IMR-90 (cell line): ENCODE measurements around the gene SPHK2. TPM values are rescaled to one million over a fixed set of nuclear protein-coding genes. Genes with fewer than 3 reads are reported as not detected.

Experiments used
- ATAC-seq: fragments of 200-7000 bp; cut with Tn5 transposase; 2 replicates; pipeline ENCODE4 v1.9.1; 2020; ENCODE audit warnings: low read depth, mild to moderate bottlenecking, moderate library complexity
- BruUV-seq: library from RNA; stranded (reverse); fragments of 400-500 nt; replicated peaks from 2 replicates; lab custom pipeline; 2021; lab: Mats Ljungman, UMichigan
- CTCF ChIA-PET: fragments of 300-600 bp; formaldehyde crosslinking; extraction: SDS; loops from one replicate; lab custom pipeline; 2021; ENCODE audit warnings: antibody characterized with exemption; lab: Yijun Ruan, JAX
- POLR2A ChIA-PET: fragments of 300-600 bp; sonication (Branson Sonifier 250); formaldehyde crosslinking; loops from one replicate; lab custom pipeline; 2022; ENCODE audit warnings: antibody characterized with exemption; ENCODE audit not compliant: unreplicated experiment; lab: Charles Lee
- DNase-seq: peaks from one replicate; pipeline ENCODE4 v3.0.0; 2013
- H2AFZ ChIP-seq: replicated peaks from 2 replicates; pipeline ENCODE3; 2013; ENCODE audit warnings: low read length, mild to moderate bottlenecking; ENCODE audit not compliant: poor library complexity
- H2AK5ac ChIP-seq: 2 replicates; pipeline ENCODE4 v1.6.1; 2013; ENCODE audit warnings: low read depth, low read length, inconsistent platforms
- H2AK9ac ChIP-seq: replicated peaks from 2 replicates; pipeline ENCODE3; 2013; ENCODE audit warnings: mild to moderate bottlenecking, low read depth, low read length, moderate library complexity; ENCODE audit not compliant: poor library complexity
- H2BK120ac ChIP-seq: 2 replicates; pipeline ENCODE4 v1.6.1; 2013; ENCODE audit warnings: low read depth, low read length, inconsistent platforms
- H2BK15ac ChIP-seq: 3 replicates; pipeline ENCODE4 v1.6.1; 2013; ENCODE audit warnings: low read depth, low read length, inconsistent platforms
- H2BK20ac ChIP-seq: 2 replicates; pipeline ENCODE4 v1.6.1; 2013; ENCODE audit warnings: low read depth, mild to moderate bottlenecking, inconsistent platforms, low read length, moderate library complexity
- H2BK5ac ChIP-seq: 2 replicates; pipeline ENCODE4 v1.6.1; 2013; ENCODE audit warnings: mild to moderate bottlenecking, low read depth, low read length, inconsistent platforms; ENCODE audit not compliant: poor library complexity, severe bottlenecking
- H3K14ac ChIP-seq: replicated peaks from 2 replicates; pipeline ENCODE4 v1.6.1; 2013; ENCODE audit warnings: low read depth, low read length, inconsistent platforms
- H3K18ac ChIP-seq: 2 replicates; pipeline ENCODE4 v1.6.1; 2013; ENCODE audit warnings: low read depth, low read length, control low read depth
- H3K23ac ChIP-seq: 2 replicates; pipeline ENCODE4 v1.6.1; 2013; ENCODE audit warnings: low read depth, low read length, inconsistent platforms
- H3K27ac ChIP-seq: 2 replicates; pipeline ENCODE4 v1.5.1; 2013; ENCODE audit warnings: mild to moderate bottlenecking, control low read depth, low read length; ENCODE audit not compliant: insufficient read depth
- H3K27me3 ChIP-seq: 2 replicates; pipeline ENCODE4 v1.6.1; 2013; ENCODE audit warnings: low read length; ENCODE audit not compliant: control insufficient read depth, insufficient read depth
- H3K36me3 ChIP-seq: 2 replicates; pipeline ENCODE4 v1.6.1; 2013; ENCODE audit warnings: low read length, mixed read lengths; ENCODE audit not compliant: control insufficient read depth, insufficient read depth
- H3K4ac ChIP-seq: 2 replicates; pipeline ENCODE4 v1.6.1; 2013; ENCODE audit warnings: low read depth, low read length, inconsistent platforms
- H3K4me1 ChIP-seq: 2 replicates; pipeline ENCODE4 v1.6.1; 2013; ENCODE audit warnings: low read length, mixed read lengths; ENCODE audit not compliant: control insufficient read depth, insufficient read depth
- H3K4me2 ChIP-seq: 2 replicates; pipeline ENCODE4 v1.6.1; 2013; ENCODE audit warnings: low read depth, mild to moderate bottlenecking, control low read depth, low read length, moderate library complexity
- H3K4me3 ChIP-seq: 2 replicates; pipeline ENCODE4 v1.5.1; 2013; ENCODE audit warnings: low read depth, mild to moderate bottlenecking, control low read depth, low read length, moderate library complexity; ENCODE audit not compliant: insufficient read depth
- H3K56ac ChIP-seq: 2 replicates; pipeline ENCODE4 v1.6.1; 2013; ENCODE audit warnings: low read length, inconsistent platforms; ENCODE audit not compliant: insufficient read depth; ENCODE audit errors: extremely low read depth
- H3K79me1 ChIP-seq, 2 experiments: 2 replicates each; pipeline ENCODE4 v1.6.1; 2013; ENCODE audit warnings: low read length in 2 of 2, inconsistent platforms in 1 of 2, low read depth in 1 of 2
- H3K9ac ChIP-seq: 2 replicates; pipeline ENCODE4 v1.6.1; 2013; ENCODE audit warnings: low read depth, low read length, control low read depth
- H3K9me1 ChIP-seq: 2 replicates; pipeline ENCODE4 v1.6.1; 2013; ENCODE audit warnings: low read length, inconsistent platforms; ENCODE audit not compliant: insufficient read depth
- H3K9me3 ChIP-seq: 2 replicates; pipeline ENCODE4 v1.6.1; 2013; ENCODE audit warnings: low read length; ENCODE audit not compliant: control insufficient read depth, insufficient read depth
- H4K20me1 ChIP-seq: 2 replicates; pipeline ENCODE4 v1.6.1; 2013; ENCODE audit warnings: low read length, inconsistent platforms; ENCODE audit not compliant: insufficient read depth
- H4K5ac ChIP-seq: 2 replicates; pipeline ENCODE4 v1.6.1; 2013; ENCODE audit warnings: mild to moderate bottlenecking, low read depth, low read length, control low read depth
- H4K8ac ChIP-seq, 2 experiments: 2 replicates each; pipeline ENCODE4 v1.6.1; 2013; ENCODE audit warnings: low read depth in 2 of 2, low read length in 2 of 2, control low read depth in 1 of 2, inconsistent platforms in 1 of 2
- H4K91ac ChIP-seq: 2 replicates; pipeline ENCODE4 v1.6.1; 2013; ENCODE audit warnings: low read depth, low read length, inconsistent platforms; ENCODE audit not compliant: insufficient read depth
- BHLHE40 ChIP-seq: fragments of 150-350 bp; IDR thresholded peaks from 2 replicates; pipeline ENCODE4 v1.6.1; 2016; ENCODE audit warnings: mild to moderate bottlenecking, low read depth, low read length
- CEBPB ChIP-seq: IDR thresholded peaks from 2 replicates; pipeline ENCODE4 v1.6.1; 2012; ENCODE audit warnings: low read depth, low read length, improper control_type of control experiment
- CHD1 ChIP-seq: IDR thresholded peaks from 2 replicates; pipeline ENCODE4 v1.6.1; 2012; ENCODE audit warnings: low read depth, low read length, improper control_type of control experiment
- ELK1 ChIP-seq: fragments of 150-350 bp; IDR thresholded peaks from 2 replicates; pipeline ENCODE4 v1.6.1; 2016; ENCODE audit warnings: low read depth, mild to moderate bottlenecking, low read length, moderate library complexity, borderline replicate concordance
- MAFK ChIP-seq: IDR thresholded peaks from 2 replicates; pipeline ENCODE4 v1.6.1; 2012; ENCODE audit warnings: low read depth, low read length, improper control_type of control experiment
- MAZ ChIP-seq: IDR thresholded peaks from 2 replicates; pipeline ENCODE4 v1.6.1; 2012; ENCODE audit warnings: low read depth, mild to moderate bottlenecking, low read length, improper control_type of control experiment, moderate library complexity, borderline replicate concordance
- MXI1 ChIP-seq: IDR thresholded peaks from 2 replicates; pipeline ENCODE4 v1.6.1; 2012; ENCODE audit warnings: low read depth, mild to moderate bottlenecking, low read length, moderate library complexity, borderline replicate concordance
- POLR2A ChIP-seq: IDR thresholded peaks from 2 replicates; pipeline ENCODE4 v1.6.1; 2012; ENCODE audit warnings: mild to moderate bottlenecking, low read depth, low read length
- RAD21 ChIP-seq: IDR thresholded peaks from 2 replicates; pipeline ENCODE4 v1.6.1; 2012; ENCODE audit warnings: low read length, improper control_type of control experiment
- RCOR1 ChIP-seq: IDR thresholded peaks from 2 replicates; pipeline ENCODE4 v1.6.1; 2012; ENCODE audit warnings: mild to moderate bottlenecking, low read length, improper control_type of control experiment; ENCODE audit not compliant: insufficient replicate concordance
- RFX5 ChIP-seq: IDR thresholded peaks from 2 replicates; pipeline ENCODE4 v1.8.0; 2012; ENCODE audit warnings: low read depth, mild to moderate bottlenecking, low read length, moderate library complexity
- SMC3 ChIP-seq: fragments of 150-350 bp; IDR thresholded peaks from 2 replicates; pipeline ENCODE4 v1.6.1; 2016; ENCODE audit warnings: low read depth, mild to moderate bottlenecking, antibody characterized with exemption, low read length, moderate library complexity
- USF2 ChIP-seq: fragments of 150-350 bp; IDR thresholded peaks from 2 replicates; pipeline ENCODE4 v1.6.1; 2017; ENCODE audit warnings: mild to moderate bottlenecking, antibody characterized with exemption, low read length, low read depth
- WGBS, 2 experiments: methylation state at CpG; one replicate each; pipeline versions ENCODE4 v1.1.5 to v1.1.7; 2013; ENCODE audit warnings: missing lambda C conversion rate in 2 of 2; ENCODE audit not compliant: insufficient read length in 1 of 2; ENCODE audit errors: extremely low coverage in 2 of 2; 5-methylcytosine and 5-hydroxymethylcytosine counted together
- dilution Hi-C: fragments of 300-500 bp; cut with HindIII; formaldehyde crosslinking; loops from one replicate; pipeline ENCODE4 v1.14.3; 2018; ENCODE audit warnings: low sequenced_read_pairs; ENCODE audit not compliant: unreplicated experiment
- in situ Hi-C: fragments of 300-500 bp; cut with MboI; formaldehyde crosslinking; loops from 3 replicates; pipeline ENCODE4 v1.14.3; 2019; ENCODE audit warnings: low sequenced_read_pairs, inconsistent platforms, mixed read lengths
- intact Hi-C: fragments of 100-400 bp; cut with micrococcal nuclease; formaldehyde crosslinking; loops from 2 replicates; pipeline ENCODE4 v1.10.0; 2022
- polyA plus RNA-seq, 3 experiments: library from polyadenylated mRNA; depleted of rRNA; stranded (reverse); fragments of >200 nt; gene quantifications; 2 replicates each; pipeline ENCODE4 v1.2.3, GENCODE V29; 2012; ENCODE audit warnings: low replicate concordance in 1 of 3
- total RNA-seq: library from RNA; depleted of rRNA; stranded (reverse); fragments of >200 nt; gene quantifications from 2 replicates; pipeline ENCODE4 v1.2.3, GENCODE V29; 2012
- TF ChIP-seq, protein P1 (sequence below): conservative IDR thresholded peaks from 2 replicates; pipeline ENCODE4 v1.5.1; 2012; ENCODE audit warnings: mild to moderate bottlenecking, low read depth, low read length, improper control_type of control experiment

SPHK2 gene
- total and polyA plus RNA-seq, 2 of the 4 experiments (the other 2 are of a cell fraction): 1.6 to 9.9 TPM

DNA sequence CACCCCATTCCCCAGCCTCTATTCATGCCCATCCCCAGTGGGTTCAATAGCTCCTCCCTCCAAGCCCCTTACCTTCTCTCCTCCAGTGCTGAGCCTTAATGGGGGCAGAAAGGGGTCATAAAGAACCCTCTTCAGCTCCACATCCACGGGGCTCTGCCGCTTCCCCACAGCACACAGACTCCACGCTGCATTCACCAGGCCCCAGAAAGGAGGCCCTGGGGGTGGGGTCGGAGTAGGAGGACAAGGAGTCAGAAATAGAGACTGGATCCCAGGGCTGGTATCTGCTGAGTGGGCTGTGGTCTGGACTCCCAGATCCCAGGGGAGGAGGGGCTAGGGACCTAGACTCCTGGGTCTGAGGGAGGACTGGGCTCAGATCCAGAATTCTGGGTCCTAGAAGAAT is 25.0 kb downstream of the SPHK2 start:
- Histone ChIP-seq H3K4me1 (peaks cover 5% of the 10 kb centered on the region), H4K91ac (no peak overlapping the region), H3K14ac (no peak overlapping the region), H3K9me3 (no peaks in the 10 kb centered on the region), H3K4ac (no peak overlapping the region), H4K5ac (no peak overlapping the region), H4K20me1 (no peaks in the 10 kb centered on the region), H2AK5ac (no peak overlapping the region), H3K23ac (no peak overlapping the region), H3K79me1 (no peaks in the 10 kb centered on the region), H2BK5ac (no peak overlapping the region), H3K27ac (no peak overlapping the region), H3K27me3 (no peaks in the 10 kb centered on the region), H3K4me2 (no peak overlapping the region), H2BK120ac (no peak overlapping the region), H2BK20ac (no peak overlapping the region), H3K36me3 (no peaks in the 10 kb centered on the region), H3K18ac (no peak overlapping the region), H3K9ac (no peak overlapping the region), H3K4me3 (no peak overlapping the region), H4K8ac (no peak overlapping the region), H2BK15ac (no peak overlapping the region), H2AK9ac (peak overlapping the region; percentile 65), H2AFZ (no peak overlapping the region), H3K9me1 (no peaks in the 10 kb centered on the region; the same call in 1 of the 2 replicates), H3K56ac (no peak overlapping the region)
- no CpG with 5 or more reads among the region's 4 CpGs for WGBS, 2 experiments
- no TSS peak for BruUV-seq
- ChIA-PET CTCF (no interaction called here), POLR2A (no interaction called here)
- dilution Hi-C loops: no loop called here
- no peak for ATAC-seq
- in situ Hi-C loops: loop anchor here (10.0 kb wide), 2 partner anchors 190 to 320 kb away; partner anchors contain the start of genes FTL and HSD17B14
- no peak for TF ChIP-seq RCOR1
- TF ChIP-seq MAZ: no peak
- TF ChIP-seq RAD21: no peak
- TF ChIP-seq BHLHE40: no peak
- no peak for TF ChIP-seq ELK1
- TF ChIP-seq, protein P1, sequence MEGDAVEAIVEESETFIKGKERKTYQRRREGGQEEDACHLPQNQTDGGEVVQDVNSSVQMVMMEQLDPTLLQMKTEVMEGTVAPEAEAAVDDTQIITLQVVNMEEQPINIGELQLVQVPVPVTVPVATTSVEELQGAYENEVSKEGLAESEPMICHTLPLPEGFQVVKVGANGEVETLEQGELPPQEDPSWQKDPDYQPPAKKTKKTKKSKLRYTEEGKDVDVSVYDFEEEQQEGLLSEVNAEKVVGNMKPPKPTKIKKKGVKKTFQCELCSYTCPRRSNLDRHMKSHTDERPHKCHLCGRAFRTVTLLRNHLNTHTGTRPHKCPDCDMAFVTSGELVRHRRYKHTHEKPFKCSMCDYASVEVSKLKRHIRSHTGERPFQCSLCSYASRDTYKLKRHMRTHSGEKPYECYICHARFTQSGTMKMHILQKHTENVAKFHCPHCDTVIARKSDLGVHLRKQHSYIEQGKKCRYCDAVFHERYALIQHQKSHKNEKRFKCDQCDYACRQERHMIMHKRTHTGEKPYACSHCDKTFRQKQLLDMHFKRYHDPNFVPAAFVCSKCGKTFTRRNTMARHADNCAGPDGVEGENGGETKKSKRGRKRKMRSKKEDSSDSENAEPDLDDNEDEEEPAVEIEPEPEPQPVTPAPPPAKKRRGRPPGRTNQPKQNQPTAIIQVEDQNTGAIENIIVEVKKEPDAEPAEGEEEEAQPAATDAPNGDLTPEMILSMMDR: no peak
- TF ChIP-seq CEBPB: no peak
- TF ChIP-seq MXI1: no peak
- TF ChIP-seq MAFK: no peak
- TF ChIP-seq SMC3: no peak
- TF ChIP-seq CHD1: no peak
- no peak for TF ChIP-seq POLR2A
- TF ChIP-seq RFX5: no peak
- TF ChIP-seq USF2: no peak
- intact Hi-C loops: loop anchor here (10.0 kb wide), 1 partner anchor 320 kb away; the partner anchor contains the start of gene FTL
- no peak for DNase-seq
